GM13976 (cell line): ENCODE measurements around the gene CDKN2AIP.

Source experiments
- DNase-seq: peaks from one replicate; pipeline ENCODE4 v3.0.0; 2012; ENCODE audit warnings: low spot score
- in situ Hi-C: fragments of 300-500 bp; cut with MboI; formaldehyde crosslinking; loops from one replicate; pipeline ENCODE4 v1.12.0; 2022; ENCODE audit warnings: low sequenced_read_pairs, mixed read lengths, inconsistent platforms; ENCODE audit not compliant: unreplicated experiment
- TF ChIP-seq, protein P1 (sequence below): IDR thresholded peaks from 2 replicates; pipeline ENCODE4 v1.5.1; 2012; ENCODE audit warnings: borderline replicate concordance, mild to moderate bottlenecking; ENCODE audit not compliant: insufficient read depth; ENCODE audit errors: extremely low read depth, missing control alignments, control extremely low read depth

Gene CDKN2AIP

DNA sequence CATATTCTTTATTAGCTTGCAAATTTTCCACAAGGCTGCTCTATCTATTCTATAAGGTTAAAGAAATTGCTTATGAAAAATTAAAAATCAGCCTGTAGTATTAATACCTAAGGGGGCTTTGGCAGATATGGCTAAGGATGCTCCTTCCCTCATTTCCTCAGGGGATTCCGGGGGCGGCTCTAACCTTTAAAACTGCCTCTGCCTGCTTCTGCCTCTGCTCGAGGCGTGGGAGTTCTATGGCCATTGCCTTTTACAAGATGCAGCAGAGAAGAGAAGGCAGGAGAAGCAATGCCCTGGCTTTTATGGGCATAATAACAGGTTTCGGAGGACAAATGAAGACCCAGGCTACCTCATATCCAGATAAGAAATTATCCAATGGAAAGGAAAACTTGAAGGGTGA is 8.6 kb upstream of the CDKN2AIP start:
- no peak for DNase-seq
- in situ Hi-C loops: no loop called here
- TF ChIP-seq, protein P1, sequence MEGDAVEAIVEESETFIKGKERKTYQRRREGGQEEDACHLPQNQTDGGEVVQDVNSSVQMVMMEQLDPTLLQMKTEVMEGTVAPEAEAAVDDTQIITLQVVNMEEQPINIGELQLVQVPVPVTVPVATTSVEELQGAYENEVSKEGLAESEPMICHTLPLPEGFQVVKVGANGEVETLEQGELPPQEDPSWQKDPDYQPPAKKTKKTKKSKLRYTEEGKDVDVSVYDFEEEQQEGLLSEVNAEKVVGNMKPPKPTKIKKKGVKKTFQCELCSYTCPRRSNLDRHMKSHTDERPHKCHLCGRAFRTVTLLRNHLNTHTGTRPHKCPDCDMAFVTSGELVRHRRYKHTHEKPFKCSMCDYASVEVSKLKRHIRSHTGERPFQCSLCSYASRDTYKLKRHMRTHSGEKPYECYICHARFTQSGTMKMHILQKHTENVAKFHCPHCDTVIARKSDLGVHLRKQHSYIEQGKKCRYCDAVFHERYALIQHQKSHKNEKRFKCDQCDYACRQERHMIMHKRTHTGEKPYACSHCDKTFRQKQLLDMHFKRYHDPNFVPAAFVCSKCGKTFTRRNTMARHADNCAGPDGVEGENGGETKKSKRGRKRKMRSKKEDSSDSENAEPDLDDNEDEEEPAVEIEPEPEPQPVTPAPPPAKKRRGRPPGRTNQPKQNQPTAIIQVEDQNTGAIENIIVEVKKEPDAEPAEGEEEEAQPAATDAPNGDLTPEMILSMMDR: no peak

DNA sequence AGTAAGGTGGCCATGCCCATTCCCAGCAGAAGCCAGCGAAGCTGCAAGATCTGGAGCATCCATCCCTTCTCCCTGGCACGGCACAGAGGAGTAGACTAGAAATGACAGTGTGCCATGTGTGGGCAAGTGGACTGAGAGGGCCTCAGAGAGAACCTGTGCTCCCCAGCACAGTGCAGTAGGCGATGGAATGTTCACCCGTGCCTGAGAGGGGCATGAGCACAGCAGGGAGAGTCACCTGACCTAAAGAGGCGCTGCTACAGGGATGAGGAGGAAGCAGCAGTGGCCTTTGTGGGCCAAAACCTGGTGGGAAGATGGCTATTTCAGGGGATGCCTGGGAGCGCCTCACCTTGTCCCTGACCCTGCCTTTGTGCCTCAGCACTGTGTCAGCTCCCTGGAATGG is 8.0 kb upstream of the CDKN2AIP start:
- TF ChIP-seq, protein P1: no peak
- DNase-seq: no peak
- in situ Hi-C loops: no loop called here

DNA sequence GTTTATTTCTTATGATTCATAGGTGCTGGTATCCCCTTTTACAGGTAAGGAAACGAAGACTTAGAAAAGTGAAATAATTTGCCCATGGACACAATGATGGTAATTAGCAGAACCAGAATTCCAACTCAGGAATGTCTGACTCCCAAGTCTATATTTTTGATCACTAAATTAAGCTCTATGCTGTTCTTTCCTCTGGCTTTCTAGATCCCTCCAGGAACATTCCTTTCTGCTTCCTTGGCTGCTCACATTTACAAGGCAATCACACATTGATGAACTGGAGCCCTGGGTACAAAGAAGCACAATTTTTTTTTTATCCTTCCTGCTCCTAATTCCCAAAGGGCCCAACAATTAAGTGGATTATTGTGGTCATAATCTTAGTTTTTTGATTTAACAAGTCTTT is 7.0 kb upstream of the CDKN2AIP start:
- TF ChIP-seq, protein P1: no peak
- DNase-seq: no peak
- in situ Hi-C loops: no loop called here

DNA sequence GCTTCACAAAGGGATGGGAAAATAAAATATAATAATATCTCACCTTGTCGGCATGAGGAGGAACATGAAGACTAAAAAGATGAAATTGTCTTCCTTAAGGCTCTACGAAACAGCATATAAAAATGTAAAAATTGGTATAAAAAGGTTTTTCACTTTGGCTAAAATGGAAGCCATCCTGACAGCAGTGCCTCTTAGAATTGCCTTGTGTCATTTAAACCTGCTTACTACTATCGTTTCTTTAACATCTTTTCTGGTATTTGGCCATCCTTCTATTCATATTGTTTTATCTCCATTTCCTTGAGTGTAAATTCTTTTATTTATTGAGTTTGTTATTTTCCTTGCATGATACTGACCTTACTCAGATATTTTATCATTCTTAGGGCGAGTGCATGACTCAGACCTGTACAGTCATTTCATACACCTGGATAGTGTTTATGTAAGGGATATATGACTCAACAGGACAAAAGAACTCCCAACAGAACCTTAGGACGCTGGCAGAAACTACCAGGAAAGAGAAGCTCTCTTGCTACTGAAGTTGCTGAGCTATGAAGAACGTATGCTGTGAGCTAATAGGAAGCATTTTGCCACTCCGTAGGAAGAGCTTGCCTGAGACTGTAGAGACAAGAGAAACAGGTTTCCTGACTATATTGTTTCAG is 5.8 kb upstream of the CDKN2AIP start:
- in situ Hi-C loops: no loop called here
- no peak for DNase-seq
- TF ChIP-seq, protein P1: no peak

DNA sequence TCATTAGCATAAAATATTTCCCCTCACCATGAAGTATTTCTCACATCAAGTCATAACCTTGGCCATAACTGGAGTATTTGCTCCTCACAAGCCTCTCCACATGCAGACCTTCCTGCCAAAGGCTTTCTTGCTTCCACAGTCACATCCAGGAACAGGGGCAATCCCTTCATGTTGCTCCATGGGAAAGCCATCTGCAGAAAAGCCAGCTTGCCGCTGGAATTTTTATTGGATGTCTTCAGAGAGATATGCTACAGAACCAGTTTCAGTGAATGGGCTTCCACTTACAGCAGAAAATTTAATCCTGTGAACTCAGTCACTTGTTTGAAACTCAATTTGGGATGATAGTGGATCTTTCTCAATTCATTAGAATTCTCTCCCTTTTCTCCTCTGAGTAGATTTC is 3.2 kb upstream of the CDKN2AIP start:
- TF ChIP-seq, protein P1: no peak
- in situ Hi-C loops: no loop called here
- DNase-seq: no peak

GRCh38 chr4:183443655-183444213 is 702 bp upstream of the CDKN2AIP start:
- in situ Hi-C loops: no loop called here
- TF ChIP-seq, protein P1: no peak
- DNase-seq: no peak
